Measurements from ENCODE around the gene CHAF1A. TPM values are rescaled to one million over a fixed set of nuclear protein-coding genes. Genes with fewer than 3 reads are reported as not detected.

The CHAF1A gene
- total RNA-seq, 2 experiments from 2014 or later = 78.3 to 80.5 TPM

DNA sequence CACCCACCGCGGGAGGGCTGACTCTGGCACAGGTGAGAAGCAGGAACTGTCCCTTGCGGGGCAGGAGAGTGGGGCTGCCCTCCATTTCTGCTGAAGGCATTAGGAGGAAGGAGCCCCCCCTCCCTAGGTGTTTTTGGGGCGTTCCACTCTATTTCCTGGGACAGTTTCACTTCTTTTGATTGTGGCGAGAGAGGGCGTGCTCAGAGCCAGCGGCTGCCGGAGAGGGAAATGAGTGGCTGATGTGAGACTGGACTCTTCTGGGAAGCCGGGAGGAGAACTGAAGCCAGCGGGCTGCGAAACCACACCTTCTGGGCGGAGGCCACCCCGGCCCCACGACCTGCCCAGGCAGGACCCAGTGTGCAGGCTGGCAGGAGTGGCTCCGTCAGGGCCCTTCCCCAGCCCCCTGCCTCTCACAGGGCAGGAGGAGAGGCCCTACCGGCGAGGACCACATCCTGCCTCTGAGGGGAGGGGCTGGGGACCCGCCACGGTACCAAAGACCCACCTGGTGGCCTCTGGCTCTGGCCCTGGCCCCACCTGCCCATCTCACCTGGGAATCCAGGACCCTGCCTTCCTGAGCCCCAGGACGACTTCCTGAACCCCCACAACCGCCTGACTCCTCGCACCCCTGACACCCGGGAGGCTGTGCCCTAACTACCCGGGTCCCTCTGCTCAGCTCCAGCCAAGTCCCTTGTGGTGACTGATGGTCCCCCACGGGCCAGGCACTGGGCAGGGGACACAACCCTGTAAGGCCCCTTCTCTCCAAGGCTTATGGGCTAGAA is 33.1 kb upstream of the CHAF1A start:
- H3K36me3 Mint-ChIP-seq (ENCODE audit: low read depth) = peaks cover 14% of the 10 kb centered on the region
- peak; percentile 89 for DNase-seq
- POLR2A ChIA-PET = interaction anchor here (0.6 to 2.3 kb wide), 11 partner anchors 8 to 38 kb away, joined by 3 to 12 read pairs (median 4); partner anchors contain the start of gene SH3GL1
- peak overlapping the region; percentile 89 for H3K27ac Mint-ChIP-seq
- peaks cover 42% of the 10 kb centered on the region for H3K4me1 Mint-ChIP-seq (ENCODE audit: low read depth)
- intact Hi-C loops (cut with micrococcal nuclease) = no loop called here
- TF ChIP-seq, protein P1, sequence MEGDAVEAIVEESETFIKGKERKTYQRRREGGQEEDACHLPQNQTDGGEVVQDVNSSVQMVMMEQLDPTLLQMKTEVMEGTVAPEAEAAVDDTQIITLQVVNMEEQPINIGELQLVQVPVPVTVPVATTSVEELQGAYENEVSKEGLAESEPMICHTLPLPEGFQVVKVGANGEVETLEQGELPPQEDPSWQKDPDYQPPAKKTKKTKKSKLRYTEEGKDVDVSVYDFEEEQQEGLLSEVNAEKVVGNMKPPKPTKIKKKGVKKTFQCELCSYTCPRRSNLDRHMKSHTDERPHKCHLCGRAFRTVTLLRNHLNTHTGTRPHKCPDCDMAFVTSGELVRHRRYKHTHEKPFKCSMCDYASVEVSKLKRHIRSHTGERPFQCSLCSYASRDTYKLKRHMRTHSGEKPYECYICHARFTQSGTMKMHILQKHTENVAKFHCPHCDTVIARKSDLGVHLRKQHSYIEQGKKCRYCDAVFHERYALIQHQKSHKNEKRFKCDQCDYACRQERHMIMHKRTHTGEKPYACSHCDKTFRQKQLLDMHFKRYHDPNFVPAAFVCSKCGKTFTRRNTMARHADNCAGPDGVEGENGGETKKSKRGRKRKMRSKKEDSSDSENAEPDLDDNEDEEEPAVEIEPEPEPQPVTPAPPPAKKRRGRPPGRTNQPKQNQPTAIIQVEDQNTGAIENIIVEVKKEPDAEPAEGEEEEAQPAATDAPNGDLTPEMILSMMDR (IDR thresholded peaks at IDR 0.05) = no peak
- H3K9me3 Mint-ChIP-seq = no peaks in the 10 kb centered on the region
- H3K27me3 Mint-ChIP-seq = no peaks in the 10 kb centered on the region
- CTCF ChIA-PET = interaction anchor here (1.1 to 2.2 kb wide), 10 partner anchors 9 to 102 kb away, joined by 3 to 14 read pairs (median 4); partner anchors contain the start of gene SH3GL1
- peak overlapping the region; percentile 60 for H3K4me3 Mint-ChIP-seq
- peak; percentile 81 for ATAC-seq

DNA sequence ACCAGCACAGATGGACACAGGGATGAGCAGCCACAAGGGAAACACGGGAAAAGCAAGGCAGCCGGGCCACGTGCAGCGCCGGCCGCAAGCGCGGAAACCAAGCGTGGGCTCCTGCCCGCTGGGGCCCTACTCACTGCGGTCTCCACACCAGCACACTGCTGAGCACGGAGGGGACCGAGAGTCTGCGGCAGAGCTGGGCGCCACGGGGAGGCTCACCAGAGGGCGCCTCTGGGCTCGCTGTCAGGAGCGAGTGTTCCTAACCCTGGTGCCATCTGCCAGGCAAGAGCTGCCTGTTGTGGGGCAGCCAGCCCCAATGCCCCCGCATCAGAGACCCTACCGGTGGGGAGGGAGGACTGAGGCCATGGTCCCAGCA is 32.6 kb upstream of the CHAF1A start:
- ChIA-PET CTCF (interaction anchor here (0.6 to 2.2 kb wide), 11 partner anchors 9 to 103 kb away, joined by 3 to 14 read pairs (median 5); partner anchors contain the start of genes CHAF1A and SH3GL1), POLR2A (interaction anchor here (0.5 to 2.3 kb wide), 10 partner anchors 9 to 68 kb away, joined by 3 to 12 read pairs (median 4); partner anchors contain the start of gene SH3GL1)
- H3K27me3 Mint-ChIP-seq = no peaks in the 10 kb centered on the region
- TF ChIP-seq, protein P1 (IDR thresholded peaks at IDR 0.05) = peak; percentile 62
- peaks cover 14% of the 10 kb centered on the region for H3K36me3 Mint-ChIP-seq (ENCODE audit: low read depth)
- peak overlapping the region; percentile 89 for H3K27ac Mint-ChIP-seq
- peak; percentile 90 for DNase-seq
- H3K4me3 Mint-ChIP-seq = peak overlapping the region; percentile 60
- H3K4me1 Mint-ChIP-seq (ENCODE audit: low read depth) = peaks cover 42% of the 10 kb centered on the region
- intact Hi-C loops (cut with micrococcal nuclease) = no loop called here
- no peaks in the 10 kb centered on the region for H3K9me3 Mint-ChIP-seq
- ATAC-seq = peak; percentile 68

DNA sequence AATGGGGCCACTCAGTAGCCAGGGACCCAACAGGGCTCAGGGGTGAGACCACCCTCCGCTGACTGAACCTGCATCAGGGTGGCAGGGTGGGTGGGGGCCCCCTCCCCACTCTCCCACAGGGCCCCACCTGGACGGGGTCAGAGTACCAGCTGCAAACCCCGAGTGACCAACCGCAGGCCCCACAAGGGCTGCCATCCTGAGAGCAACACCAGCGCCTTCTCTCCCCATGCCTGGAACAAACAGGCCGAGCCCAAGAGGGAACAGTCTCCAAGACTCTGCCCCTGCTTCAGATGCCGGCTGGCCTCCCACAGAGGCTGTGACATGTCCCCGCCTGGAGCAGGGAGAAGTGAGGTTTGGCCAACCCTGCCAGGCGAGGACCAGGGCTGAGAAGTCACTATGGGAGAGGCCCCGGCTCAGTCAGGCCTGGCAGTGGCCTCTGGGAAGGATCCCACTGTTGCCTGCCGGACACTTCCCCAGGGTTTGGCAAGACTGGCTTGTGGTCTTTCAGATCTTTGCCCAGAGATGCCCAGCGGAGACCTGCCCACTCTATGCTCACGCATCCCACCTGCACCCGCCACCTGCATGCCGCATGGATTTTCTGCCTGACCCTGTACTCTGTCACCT is 31.9 kb upstream of the CHAF1A start:
- Mint-ChIP-seq H3K27ac (peak overlapping the region; percentile 89), H3K27me3 (no peaks in the 10 kb centered on the region), H3K4me3 (peak overlapping the region; percentile 45), H3K36me3 (ENCODE audit: low read depth) (peaks cover 14% of the 10 kb centered on the region), H3K4me1 (ENCODE audit: low read depth) (peaks cover 44% of the 10 kb centered on the region), H3K9me3 (no peaks in the 10 kb centered on the region)
- intact Hi-C loops (cut with micrococcal nuclease) = no loop called here
- ATAC-seq (no peak), DNase-seq (no peak)
- CTCF ChIA-PET = interaction anchor here (0.6 to 2.2 kb wide), 11 partner anchors 8 to 104 kb away, joined by 3 to 14 read pairs (median 5); partner anchors contain the start of genes CHAF1A and SH3GL1
- POLR2A ChIA-PET = interaction anchor here (0.5 to 2.3 kb wide), 10 partner anchors 9 to 67 kb away, joined by 3 to 12 read pairs (median 4); partner anchors contain the start of gene SH3GL1
- TF ChIP-seq, protein P1 (IDR thresholded peaks at IDR 0.05) = no peak

DNA sequence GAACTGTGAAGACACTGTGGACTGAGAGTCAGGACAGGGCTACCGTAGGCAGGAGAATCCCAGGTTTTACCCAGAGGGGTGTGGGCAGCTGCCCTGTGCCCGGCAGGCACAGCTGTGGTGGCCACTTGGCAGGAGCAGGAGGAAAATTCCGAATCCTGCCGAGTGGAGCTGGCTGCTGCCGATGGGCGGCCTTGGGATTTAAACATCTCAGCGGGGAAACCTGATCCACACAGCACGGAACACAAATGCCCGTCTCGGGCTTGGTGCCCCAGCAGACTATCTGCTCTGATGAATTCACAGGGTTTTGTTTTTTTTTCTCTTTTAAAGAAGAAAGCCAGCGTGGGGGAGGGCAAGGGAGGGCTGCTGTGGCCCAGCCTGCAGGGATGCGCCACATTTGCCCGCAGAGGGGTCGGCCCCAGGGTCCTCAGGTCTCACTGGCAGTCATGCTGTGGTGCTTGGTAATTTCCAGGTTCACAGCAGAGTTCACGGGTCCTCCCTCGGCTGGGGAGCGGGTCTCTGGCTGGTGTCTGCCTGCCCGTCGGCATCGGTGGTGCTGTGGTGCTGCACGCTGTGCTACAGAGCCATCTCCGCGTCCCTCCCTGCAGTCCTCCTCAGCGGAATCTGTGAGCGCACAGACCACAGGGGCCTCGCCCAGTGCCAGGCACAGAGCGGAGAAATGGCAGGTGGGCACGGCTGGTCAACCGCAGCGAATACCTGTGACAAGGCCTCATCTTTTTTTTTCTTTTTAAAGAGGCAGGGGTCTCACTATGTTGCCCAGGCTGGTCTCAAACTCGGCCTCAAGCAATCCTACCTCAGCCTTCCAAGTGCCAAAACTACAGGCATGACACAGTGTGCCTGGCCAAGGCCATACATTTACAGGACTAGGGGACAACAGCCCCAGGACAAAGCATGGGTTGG is 30.9 kb upstream of the CHAF1A start:
- DNase-seq = no peak
- Mint-ChIP-seq H3K9me3 (no peaks in the 10 kb centered on the region), H3K4me1 (ENCODE audit: low read depth) (peaks cover 54% of the 10 kb centered on the region), H3K27ac (peak overlapping the region; percentile 89), H3K4me3 (no peak overlapping the region), H3K36me3 (ENCODE audit: low read depth) (peaks cover 14% of the 10 kb centered on the region), H3K27me3 (no peaks in the 10 kb centered on the region)
- POLR2A ChIA-PET = interaction anchor here (0.6 to 2.3 kb wide), 4 partner anchors 12 to 29 kb away, joined by 3 to 12 read pairs (median 4); partner anchors contain the start of gene SH3GL1
- intact Hi-C loops (cut with micrococcal nuclease) = no loop called here
- no peak for ATAC-seq
- CTCF ChIA-PET = interaction anchor here (1.4 to 2.2 kb wide), 2 partner anchors 19 to 29 kb away, joined by 5 to 14 read pairs; partner anchors contain the start of gene SH3GL1
- TF ChIP-seq, protein P1 (IDR thresholded peaks at IDR 0.05) = no peak

Data from activated CD8-positive, alpha-beta T cell treated with anti-CD3 and anti-CD28 coated beads for 36 hours (primary cell).